Stimulated activated CD8-positive, alpha-beta memory T cell treated with anti-CD3 and anti-CD28 coated beads, Interleukin-4, amount 100 ng/mL, for 4 hours (primary cell): ENCODE results near the gene TSTD2.
"Not testable (repeated sequence)": the region's sequence is repeated elsewhere in the genome, so short reads cannot be mapped to it uniquely, and the experiment has no call there.

Source experiments
- DNase-seq, 2 donors: peaks; one replicate each; pipeline ENCODE4 v3.0.0-alpha.2; 2020; ENCODE audit warnings: low read depth in 2 of 2, low spot score in 1 of 2

Gene TSTD2

DNA sequence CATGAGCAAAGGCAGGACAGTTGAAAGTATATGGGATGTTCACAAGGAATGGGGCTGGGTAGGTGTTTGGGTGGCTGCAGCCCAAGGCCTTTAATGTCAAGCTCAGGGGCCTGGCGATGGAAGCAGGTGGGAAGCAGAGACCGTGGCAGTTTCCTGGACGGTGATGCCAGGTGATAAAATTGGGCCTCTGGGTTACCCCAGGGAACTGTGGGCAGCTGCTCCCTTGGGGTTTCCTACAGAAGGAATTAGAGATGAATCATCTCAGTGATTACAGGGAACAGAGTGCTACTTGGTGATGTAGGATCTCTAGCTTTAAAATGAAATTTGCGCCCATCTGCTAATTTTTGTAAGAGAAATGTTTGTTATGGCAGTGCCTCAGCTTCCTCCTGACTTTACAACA is 39.2 kb downstream of the TSTD2 start:
- no peak for DNase-seq

DNA sequence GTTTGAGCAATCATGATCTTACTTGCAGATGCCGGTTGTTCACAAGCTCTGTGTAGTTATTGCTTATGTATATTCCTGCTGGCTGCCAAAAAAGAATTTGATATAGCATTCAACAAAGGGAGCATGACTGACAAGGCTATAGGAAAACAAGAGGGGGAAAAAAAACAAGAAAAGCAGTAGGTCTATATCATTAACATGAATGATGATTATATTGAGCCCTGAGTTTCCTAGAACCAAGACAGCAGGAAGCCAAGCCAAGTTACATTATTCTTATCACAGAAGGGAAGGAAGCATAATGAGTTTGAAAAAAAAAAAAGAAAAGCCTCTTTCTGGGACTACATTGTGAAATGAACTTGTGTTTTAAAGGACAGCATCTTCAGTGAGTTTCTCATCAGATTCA is 41.0 kb downstream of the TSTD2 start:
- no peak for DNase-seq

DNA sequence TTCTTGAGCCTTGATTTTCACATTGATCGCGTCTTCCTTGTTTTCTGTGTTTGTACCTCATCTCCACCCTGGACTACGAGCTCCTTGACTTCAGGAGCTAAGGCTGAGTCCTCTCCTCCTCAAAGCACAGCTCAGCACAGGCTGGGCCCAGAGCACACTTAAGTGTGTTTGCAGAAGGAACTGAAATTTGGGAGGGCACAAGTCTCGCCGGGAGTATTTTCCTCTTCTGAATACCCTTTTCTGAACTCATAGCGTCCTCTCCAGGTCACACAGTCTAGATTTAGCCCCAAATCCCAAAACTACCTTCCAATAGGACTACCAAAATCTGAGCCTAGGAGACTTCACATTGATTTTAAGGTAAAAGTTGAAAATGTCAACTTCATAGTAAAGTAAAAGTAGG is 41.6 kb downstream of the TSTD2 start:
- DNase-seq: no peak

DNA sequence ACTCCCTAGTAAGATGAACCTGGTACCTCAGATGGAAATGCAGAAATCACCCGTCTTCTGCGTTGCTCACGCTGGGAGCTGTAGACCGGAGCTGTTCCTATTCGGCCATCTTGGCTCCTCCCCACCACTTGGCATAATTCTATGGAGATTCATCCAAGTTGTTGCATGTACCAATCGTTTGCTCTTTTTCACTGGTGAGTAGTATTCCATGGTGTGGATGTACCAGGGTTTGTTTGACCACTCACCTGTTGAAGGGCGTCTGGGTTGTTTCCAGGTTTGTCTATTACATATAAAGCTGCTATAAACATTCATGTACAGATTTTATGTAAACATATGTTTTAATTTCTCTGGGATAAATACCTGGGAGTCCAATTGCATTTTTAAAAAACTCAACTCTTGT is 46.3 kb downstream of the TSTD2 start:
- DNase-seq: not testable (repeated sequence)

DNA sequence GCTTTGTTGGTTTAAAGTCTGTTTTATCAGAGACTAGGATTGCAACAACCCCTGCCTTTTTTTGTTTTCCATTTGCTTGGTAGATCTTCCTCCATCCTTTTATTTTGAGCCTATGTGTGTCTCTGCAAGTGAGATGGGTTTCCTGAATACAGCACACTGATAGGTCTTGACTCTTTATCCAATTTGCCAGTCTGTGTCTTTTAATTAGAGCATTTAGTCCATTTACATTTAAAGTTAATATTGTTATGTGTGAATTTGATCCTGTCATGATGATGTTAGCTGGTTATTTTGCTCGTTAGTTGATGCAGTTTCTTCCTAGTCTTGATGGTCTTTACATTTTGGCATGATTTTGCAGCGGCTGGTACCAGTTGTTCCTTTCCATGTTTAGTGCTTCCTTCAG is 48.4 kb downstream of the TSTD2 start:
- DNase-seq: not testable (repeated sequence)

DNA sequence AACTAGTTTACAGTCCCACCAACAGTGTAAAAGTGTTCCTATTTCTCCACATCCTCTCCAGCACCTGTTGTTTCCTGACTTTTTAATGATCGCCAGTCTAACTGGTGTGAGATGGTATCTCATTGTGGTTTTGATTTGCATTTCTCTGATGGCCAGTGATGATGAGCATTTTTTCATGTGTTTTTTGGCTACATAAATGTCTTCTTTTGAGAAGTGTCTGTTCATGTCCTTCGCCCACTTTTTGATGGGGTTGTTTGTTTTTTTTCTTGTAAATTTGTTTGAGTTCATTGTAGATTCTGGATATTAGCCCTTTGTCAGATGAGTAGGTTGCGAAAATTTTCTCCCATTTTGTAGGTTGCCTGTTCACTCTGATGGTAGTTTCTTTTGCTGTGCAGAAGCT is 51.6 kb downstream of the TSTD2 start:
- not testable (repeated sequence) for DNase-seq

DNA sequence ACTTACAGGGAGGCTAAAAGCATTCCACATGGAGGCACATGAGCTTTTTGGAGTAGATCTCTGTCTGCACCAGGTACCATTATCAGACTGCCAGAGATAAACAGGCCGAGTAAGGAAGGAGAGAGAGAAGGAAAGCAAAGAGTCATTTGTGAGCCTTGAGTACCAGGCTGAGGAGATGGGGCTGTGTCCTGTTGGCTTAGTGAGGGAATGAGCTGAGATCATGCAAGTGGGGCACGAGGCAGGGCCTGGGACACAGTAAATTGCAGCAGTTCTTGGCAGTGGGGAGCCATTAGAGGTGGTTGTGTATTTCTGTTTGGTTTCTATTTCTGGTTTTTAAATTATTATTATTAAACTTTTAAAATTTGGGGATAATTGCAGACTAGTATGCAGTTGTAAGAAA is 53.3 kb downstream of the TSTD2 start:
- DNase-seq: no peak

DNA sequence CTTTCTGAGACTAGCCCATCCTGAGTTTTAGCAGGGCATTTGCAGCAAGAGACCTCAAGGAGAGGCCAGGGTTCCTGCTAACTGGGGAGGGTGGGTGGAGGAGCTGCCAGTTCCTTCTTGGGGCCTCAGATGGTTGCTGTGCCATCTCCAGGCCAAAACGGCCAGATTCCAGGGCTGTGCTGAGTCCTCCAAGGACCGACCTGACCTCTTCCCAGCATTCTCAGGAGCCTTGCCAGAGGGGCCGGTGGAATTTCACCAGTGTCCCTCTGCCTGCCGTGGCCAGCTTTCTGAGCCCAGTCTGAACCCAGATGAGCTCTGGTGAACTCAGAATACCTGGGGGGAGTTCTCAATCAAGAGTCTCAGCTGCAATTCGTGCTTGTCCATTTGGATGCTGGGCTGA is 54.3 kb downstream of the TSTD2 start:
- DNase-seq: no peak

DNA sequence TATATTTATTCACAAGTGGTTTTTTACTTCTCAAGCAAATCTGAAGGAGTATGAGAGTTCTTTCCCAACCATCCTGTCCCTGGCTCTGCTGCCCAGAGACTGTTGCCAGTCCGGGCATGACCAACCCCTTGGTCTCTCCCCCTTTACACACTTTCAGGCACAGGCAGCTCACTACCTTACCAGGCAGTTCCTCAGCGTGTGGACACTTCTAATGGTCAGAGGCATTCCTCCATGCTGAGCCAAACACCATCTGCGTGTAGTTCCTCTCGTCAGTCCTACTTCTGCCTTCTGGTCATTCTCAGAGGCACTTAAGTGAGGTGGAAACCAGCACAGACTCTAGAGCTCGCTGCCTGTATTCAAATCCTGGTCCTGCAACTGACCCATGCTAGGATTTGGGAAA is 56.1 kb downstream of the TSTD2 start:
- DNase-seq: no peak

DNA sequence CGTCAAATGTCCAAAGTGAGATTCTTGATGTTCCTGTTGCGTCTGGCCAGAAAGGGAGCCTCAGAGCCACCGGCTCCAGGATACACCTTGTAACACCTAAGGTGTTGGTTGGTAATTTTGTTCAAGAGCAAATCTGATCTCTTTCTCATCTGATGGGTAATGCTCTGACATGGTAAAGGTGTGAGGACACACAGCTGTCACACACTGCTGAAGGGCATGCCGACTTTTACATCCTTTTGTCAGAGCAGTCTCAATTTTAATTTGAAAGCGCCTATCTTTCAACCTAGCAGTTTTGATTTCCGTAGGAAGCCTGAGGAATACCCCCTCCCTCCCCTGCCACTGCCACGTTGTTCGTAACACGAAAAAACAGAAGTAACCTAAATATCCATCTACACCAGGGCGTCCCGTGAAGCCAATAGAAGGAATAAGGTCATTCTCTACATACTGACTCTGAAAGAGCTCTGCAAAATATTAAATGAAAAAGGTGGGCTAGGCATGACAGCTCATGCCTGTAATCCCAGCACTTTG is 57.4 kb downstream of the TSTD2 start:
- no peak for DNase-seq

DNA sequence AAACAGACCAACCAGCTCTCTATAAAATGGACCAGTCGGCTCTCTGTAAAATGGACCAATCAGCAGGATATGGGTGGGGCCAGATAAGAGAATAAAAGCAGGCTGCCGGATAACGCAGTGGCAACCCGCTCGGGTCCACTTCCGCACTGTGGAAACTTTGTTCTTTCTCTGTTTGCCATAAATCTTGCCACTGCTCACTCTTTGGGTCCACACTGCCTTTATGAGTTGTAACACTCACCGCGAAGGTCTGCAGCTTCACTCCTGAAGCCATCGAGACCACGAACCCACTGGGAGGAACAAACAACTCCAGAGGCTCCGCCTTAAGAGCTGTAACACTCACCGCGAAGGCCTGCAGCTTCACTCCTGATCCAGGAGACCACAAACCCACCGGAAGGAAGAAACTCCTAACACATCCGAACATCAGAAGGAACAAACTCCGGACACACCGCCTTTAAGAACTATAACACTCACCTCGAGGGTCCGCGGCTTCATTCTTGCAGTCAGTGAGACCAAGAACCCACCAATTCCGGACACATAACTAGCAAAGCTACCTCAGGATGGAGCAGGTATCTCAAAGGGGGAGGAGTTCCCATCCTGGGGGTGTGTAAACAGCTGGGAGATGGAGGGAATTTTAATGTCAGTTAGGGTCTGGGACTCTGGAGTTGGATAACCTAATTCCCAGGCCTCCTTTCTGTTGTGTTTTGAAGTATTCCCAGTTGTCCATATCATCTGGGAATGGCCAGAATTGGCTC is 58.1 kb downstream of the TSTD2 start:
- DNase-seq: not testable (repeated sequence)

DNA sequence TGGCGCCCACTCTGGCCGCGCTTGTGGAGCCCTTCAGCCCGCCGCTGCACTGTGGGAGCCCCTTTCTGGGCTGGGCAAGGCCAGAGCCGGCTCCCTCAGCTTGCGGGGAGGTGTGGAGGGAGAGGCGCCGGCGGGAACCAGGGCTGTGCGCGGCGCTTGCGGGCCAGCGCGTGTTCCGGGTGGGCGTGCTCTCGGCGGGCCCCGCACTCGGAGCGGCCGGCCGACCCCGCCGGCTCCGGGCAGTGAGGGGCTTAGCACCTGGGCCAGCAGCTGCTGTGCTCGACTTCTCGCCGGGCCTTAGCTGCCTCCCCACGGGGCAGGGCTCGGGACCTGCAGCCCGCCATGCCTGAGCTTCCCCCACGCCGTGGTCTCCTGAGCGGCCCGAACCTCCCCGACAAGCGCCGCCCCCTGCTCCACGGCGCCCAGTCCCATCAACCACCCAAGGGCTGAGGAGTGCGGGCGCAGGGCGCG is 59.0 kb downstream of the TSTD2 start:
- not testable (repeated sequence) for DNase-seq

DNA sequence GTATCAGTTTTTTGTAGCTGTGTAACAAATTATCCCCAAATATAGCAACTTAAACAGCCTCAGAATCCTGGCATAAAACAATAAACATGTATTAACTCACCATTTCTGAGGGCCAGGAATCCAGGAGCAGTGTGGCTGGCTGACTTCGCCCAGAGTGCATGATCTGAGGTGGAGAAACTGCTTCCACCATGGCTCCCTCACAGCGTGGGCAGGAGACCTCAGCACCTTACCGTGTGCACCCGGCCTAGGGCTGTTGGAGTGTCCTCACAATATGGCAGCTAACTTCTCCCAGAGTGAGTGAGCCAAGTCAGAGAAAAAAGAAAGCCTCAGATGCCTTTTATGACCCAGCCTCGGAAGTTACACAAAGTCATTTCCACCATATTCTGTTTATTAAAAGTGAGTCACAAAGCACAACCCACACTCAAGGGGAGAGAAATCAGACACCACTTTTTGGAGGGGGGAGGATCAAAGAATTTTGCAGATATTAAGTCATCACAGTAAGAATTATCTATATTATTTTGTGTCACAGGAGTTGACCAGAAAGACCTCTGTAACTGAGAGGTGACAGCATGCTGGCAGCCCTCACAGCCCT is 59.6 kb downstream of the TSTD2 start:
- no peak for DNase-seq

DNA sequence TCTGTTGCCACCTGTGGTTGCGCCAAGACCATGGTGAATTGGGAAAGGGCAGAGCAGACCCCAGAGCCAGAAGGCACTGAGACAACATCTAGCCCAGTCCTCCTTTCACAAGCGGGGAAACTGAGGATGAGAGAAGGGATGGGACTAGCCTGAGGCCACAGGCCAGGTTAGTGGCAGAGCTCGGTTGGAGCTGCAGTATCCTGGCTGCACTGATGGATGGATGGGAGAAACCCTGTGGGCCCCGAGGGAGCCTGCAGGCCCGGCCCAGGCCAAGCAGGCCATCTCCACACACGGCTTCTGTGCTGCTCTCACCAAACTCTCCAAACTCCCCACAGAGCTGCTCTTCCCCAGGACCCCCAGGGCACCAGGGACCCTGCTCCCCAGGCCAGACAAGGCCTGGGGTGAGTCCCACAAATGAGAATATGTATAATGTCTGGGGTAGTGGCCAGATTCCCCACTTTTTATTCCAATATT is 60.2 kb downstream of the TSTD2 start:
- DNase-seq: no peak

DNA sequence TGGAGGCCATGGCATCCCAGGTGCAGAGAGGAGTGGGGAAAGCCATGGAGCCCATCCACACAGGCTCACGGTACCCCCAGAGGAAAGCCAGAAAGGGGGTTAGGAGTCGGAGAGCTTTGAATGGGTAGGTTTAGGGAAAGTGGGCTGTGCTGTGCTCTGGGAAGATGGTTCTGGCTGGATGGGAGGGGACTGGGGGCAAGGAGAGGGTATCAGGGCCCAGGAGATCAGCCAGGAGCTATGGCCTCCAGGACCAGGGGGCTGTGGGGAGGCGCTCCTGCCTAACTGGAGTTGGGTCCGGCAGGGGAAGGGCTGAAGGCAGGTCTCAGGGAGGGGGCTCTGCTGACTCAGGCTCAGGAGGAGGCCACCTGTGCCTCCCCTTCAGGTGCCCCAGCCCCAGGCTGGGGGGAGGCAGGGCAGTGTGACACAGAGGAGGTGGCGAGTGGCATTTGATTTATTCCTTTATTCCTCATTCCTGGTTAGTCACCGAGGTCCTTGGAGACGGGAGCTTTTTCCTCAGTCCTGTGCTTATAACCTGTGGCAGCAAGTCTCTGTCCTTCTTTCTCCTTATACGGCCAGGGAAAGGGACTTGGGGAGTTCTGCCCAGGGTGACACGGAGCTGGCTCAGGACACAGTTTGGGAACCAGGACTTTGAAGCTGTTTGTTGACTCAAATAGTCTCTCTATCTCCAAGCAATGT is 60.8 kb downstream of the TSTD2 start:
- DNase-seq: no peak

DNA sequence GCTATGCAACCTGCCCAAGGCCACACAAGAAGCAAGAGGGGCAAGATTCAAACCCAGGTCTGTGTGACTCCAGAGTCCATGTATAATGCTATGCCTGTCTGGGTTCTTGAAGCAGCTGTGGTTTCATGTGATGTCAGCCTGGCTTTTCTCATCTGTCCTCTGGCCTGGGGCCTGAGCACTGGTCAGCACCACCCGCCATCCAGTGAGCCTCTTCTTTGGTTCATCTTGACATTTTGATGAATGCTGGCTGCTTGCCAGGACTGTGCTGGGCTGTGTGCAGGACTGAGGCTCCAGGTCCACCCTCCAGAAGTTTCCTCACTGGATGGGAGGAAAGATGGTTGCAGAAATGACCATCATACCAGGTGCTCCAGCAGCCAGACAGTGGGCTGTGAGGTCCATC is 61.5 kb downstream of the TSTD2 start:
- DNase-seq: no peak

DNA sequence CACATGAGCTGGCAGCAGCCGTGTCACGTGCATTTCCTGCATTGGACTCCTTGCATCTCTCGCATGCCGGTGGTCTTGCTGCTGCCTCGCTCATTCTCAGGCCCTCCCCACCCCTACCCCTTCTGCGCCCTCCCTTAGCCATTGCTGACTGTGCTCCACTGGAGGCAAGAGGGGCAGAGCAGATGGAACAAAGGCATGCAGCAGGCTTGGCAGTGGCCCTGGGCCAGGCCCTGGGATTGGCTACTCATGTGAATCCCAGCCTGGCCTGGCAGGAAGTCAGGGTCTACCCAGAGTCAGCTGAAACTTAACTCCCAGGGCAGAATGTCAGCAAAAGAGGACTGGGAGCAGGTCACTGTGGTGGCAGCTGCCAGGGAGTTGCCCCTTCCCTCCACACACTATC is 62.3 kb downstream of the TSTD2 start:
- DNase-seq: no peak

DNA sequence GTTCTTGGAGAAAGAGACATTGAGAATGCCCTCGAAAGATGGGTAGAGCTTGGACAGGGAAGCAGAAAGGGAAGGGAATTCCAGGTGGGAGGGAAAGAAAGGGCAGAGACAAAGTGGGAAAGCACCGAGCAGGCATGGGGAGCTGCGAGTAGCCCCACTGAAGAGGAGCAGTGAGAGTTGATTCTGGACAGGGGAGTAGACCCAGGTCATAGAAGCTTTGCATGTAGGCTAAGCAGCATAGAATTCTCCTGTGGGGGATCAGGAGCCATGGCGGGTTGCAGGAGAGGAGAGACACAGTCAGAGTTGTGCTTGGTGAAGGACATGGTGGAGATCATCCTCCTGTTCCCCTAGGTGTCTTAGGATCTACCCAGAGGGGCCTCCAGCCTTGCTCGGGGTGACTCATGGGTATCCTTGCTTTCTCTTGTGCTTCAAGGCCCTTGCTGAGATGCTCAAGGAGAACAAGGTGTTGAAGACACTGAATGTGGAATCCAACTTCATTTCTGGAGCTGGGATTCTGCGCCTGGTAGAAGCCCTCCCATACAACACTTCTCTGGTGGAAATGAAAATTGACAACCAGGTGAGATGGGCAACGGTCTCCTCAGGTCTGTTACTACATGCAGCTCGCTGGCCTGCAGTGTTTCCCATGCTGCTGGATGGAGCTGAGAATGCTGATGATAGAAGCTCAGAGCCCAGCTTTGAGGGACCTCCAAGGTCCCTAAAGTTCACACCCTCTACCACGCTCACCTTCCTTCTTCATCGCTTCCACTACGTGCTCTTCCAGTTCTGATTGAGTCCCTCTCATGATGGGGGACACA is 64.5 kb downstream of the TSTD2 start:
- DNase-seq: no peak

DNA sequence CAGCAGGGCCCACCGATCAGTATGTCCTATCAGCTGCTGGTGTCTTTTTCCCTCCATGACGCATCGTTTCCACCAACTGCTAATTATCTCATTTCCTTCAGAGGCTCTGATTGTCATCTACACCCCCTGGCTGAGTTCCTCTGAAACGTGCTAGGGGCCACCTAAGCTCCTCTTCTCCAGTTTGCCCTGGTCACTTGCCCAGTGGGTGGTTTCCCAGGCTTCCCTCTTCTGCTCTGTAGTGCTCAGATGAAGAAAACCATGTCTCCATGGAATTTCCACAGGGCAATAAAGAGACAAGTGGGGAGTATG is 65.3 kb downstream of the TSTD2 start:
- no peak for DNase-seq

DNA sequence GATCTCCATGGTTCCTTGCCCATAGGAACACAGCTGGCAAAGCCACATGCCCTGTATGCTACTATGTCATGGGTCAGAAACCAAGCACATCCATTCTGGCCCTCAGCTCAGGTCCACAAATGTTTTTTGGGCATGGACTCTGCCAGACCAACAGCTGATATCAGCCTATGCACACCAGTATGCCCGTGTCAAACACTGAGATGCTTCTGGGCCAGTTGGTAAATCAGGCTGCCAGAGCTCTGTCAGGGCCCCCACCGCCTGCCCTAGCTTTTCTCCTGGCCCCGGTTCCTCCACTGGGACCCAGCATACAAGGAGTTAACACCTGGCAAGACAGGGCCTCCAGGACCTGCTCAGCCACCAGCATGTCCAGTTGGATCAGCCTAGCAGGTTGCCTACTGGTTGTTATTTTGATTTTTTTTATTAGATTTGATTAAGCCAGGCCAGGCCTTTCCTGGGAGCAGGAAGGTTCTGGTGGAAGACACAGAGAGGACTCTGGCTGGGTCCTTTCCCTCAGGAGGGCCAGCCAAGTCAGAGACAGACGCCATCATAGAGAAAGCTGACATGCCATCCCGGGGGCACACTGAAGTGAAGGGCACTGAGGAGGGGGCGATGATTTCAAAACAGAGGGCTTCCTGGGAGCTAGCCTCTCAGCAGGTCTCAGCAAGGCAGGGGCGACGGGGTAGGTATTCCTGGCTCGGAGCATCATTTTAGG is 65.8 kb downstream of the TSTD2 start:
- no peak for DNase-seq

DNA sequence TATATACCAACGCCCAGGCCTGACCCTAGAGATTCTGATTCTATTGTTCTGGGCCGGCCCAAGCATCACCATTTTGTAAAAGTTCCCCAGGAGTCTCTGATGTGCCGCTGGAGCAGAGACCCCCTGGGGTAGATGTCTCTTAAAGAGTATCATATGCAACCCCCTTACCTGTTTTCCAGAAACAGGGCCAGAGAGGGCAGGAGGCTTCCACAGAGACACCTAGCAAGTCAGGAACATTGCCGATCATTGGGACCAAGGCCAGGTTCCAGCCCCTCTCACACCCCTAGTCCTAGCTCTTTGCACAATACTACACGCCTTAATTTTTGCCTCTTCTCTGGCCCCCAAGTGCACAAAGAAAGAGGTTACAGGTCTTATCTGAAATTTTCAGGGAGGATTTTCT is 67.9 kb downstream of the TSTD2 start:
- DNase-seq: no peak
